RWPE1 (cell line): ENCODE data around the gene TNFAIP8L1.
A peak's percentile ranks its signal among the peaks of the same experiment; 100 is the strongest.

Experiments
- CTCF ChIA-PET: fragments of 350-600 bp; sonication (Branson Sonifier 250); formaldehyde crosslinking; extraction: SDS; loops from one replicate; lab custom pipeline; 2021; lab: Yijun Ruan, JAX
- POLR2A ChIA-PET: fragments of 400-600 bp; formaldehyde crosslinking; extraction: SDS; loops from one replicate; lab custom pipeline; 2020; ENCODE audit warnings: antibody characterized with exemption; ENCODE audit not compliant: low non-redundant PET; lab: Yijun Ruan, JAX
- DNase-seq: peaks from one replicate; pipeline ENCODE4 v3.0.0; 2012; ENCODE audit warnings: low spot score
- H3K27ac ChIP-seq: fragments of 450-650 bp; 2 replicates; pipeline ENCODE4 v1.5.1; 2017
- CTCF ChIP-seq: fragments of 450-650 bp; conservative IDR thresholded peaks from 2 replicates; pipeline ENCODE4 v1.5.1; 2017; ENCODE audit warnings: low read depth, mild to moderate bottlenecking

The TNFAIP8L1 gene

GRCh38 chr19:4689403-4689802 is 50.1 kb downstream of the TNFAIP8L1 start:
- H3K27ac ChIP-seq = peak overlapping the region; percentile 100
- CTCF ChIA-PET = interaction anchor here (0.6 kb wide), 1 partner anchor 102 kb away, joined by 3 read pairs; no protein-coding TSS in a partner anchor
- POLR2A ChIA-PET = no interaction called here
- no peak for TF ChIP-seq CTCF
- no peak for DNase-seq

GRCh38 chr19:4690361-4690760 is 51.0 kb downstream of the TNFAIP8L1 start:
- no peak for TF ChIP-seq CTCF
- POLR2A ChIA-PET = no interaction called here
- no peak for DNase-seq
- peak overlapping the region; percentile 100 for H3K27ac ChIP-seq
- CTCF ChIA-PET = no interaction called here

GRCh38 chr19:4691373-4691772 is 52.1 kb downstream of the TNFAIP8L1 start:
- H3K27ac ChIP-seq = peak overlapping the region; percentile 100
- TF ChIP-seq CTCF = no peak
- ChIA-PET CTCF (no interaction called here), POLR2A (no interaction called here)
- no peak for DNase-seq

GRCh38 chr19:4692251-4693077 is 53.1 kb downstream of the TNFAIP8L1 start:
- CTCF ChIA-PET = no interaction called here
- TF ChIP-seq CTCF = no peak
- peak overlapping the region; percentile 100 for H3K27ac ChIP-seq
- POLR2A ChIA-PET = no interaction called here
- DNase-seq = no peak

GRCh38 chr19:4693078-4693350 is 53.7 kb downstream of the TNFAIP8L1 start:
- ChIA-PET CTCF (interaction anchor here (0.7 kb wide), 1 partner anchor 63 kb away, joined by 3 read pairs; no protein-coding TSS in a partner anchor), POLR2A (no interaction called here)
- TF ChIP-seq CTCF = no peak
- no peak for DNase-seq
- H3K27ac ChIP-seq = peak overlapping the region; percentile 100

GRCh38 chr19:4693471-4694121 is 54.3 kb downstream of the TNFAIP8L1 start:
- CTCF ChIA-PET = interaction anchor here (0.7 kb wide), 1 partner anchor 64 kb away, joined by 3 read pairs; no protein-coding TSS in a partner anchor
- H3K27ac ChIP-seq = peak overlapping the region; percentile 100
- POLR2A ChIA-PET = no interaction called here
- TF ChIP-seq CTCF = no peak
- DNase-seq = no peak
